ENCODE measurements around the gene CLIP4. TPM values are rescaled to one million over a fixed set of nuclear protein-coding genes. Genes with fewer than 3 reads are reported as not detected.
"Not testable (repeated sequence)": the region's sequence is repeated elsewhere in the genome, so short reads cannot be mapped to it uniquely, and the experiment has no call there.

CLIP4 gene
- total RNA-seq, 4 donors from 2014 or later: 11.9 to 37.8 (median 22.5) TPM

DNA sequence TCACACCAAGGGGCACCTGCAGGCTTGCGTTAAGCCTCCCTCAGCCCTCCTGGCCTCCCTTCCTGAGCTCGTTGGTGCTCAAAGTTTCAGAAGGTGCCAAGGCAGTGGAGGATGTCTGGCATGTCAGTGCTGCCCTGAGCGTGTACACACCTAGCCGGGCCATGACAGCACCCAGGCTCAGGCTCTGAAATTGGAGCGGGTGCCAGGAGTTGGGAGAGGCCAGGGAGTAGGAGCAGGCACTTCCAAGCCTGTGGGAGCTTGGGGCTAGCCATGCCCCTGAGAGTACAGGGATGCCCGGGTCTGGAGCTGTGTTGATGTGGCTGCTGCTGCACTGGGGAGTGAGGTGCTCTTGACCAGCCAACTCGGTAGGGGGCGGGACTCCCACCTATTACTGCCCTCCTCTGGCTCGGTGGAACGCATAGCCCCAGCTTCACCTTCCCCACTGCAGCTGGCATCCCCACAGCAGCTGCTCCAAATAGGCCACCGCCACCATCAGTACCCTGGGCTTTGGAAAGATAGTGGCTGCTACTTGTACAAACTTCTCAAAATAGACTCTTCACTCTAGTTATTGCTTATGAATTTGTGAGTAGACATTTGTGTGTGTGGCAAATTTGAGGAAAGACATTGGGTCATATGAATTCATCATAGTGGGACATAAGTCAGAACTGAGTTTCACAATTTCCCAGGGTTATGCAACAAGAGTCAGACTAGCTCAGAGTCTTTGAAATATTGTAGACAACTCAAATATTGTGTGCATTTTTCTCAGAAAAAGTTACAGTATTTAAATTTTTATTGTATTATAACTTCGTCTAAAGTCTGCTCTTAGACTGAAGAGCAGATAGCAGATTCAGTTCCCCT lies 34.1 kb upstream of the CLIP4 start:
- no peak overlapping the region for H3K27ac ChIP-seq
- intact Hi-C loops (cut with DNase I; ENCODE audit: low total_unique reads): no loop called here
- H3K9me3 ChIP-seq: no peaks in the 10 kb centered on the region
- no peaks in the 10 kb centered on the region for H3K27me3 ChIP-seq
- TF ChIP-seq, protein P1, sequence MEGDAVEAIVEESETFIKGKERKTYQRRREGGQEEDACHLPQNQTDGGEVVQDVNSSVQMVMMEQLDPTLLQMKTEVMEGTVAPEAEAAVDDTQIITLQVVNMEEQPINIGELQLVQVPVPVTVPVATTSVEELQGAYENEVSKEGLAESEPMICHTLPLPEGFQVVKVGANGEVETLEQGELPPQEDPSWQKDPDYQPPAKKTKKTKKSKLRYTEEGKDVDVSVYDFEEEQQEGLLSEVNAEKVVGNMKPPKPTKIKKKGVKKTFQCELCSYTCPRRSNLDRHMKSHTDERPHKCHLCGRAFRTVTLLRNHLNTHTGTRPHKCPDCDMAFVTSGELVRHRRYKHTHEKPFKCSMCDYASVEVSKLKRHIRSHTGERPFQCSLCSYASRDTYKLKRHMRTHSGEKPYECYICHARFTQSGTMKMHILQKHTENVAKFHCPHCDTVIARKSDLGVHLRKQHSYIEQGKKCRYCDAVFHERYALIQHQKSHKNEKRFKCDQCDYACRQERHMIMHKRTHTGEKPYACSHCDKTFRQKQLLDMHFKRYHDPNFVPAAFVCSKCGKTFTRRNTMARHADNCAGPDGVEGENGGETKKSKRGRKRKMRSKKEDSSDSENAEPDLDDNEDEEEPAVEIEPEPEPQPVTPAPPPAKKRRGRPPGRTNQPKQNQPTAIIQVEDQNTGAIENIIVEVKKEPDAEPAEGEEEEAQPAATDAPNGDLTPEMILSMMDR (IDR thresholded peaks at IDR 0.05): no peak
- TF ChIP-seq POLR2AphosphoS5 (IDR thresholded peaks at IDR 0.05): no peak
- no peak for TF ChIP-seq POLR2A (IDR thresholded peaks at IDR 0.05)
- no peak for TF ChIP-seq EP300 (IDR thresholded peaks at IDR 0.05; ENCODE audit: low read depth)
- no peak overlapping the region for H3K4me3 ChIP-seq
- no peaks in the 10 kb centered on the region for H3K36me3 ChIP-seq
- no peak for DNase-seq
- no peaks in the 10 kb centered on the region for H3K4me1 ChIP-seq
- in situ Hi-C loops (cut with MboI; ENCODE audit: low pct_ligation_motif_present in 1 of 4, low pct_unique_long_range_greater_than_20kb in 1 of 4, low sequenced_read_pairs in 3 of 4): no loop called here
- 80 to 81% methylated on average over 2 to 12 of the region's 12 CpGs for WGBS, 2 donors (ENCODE audit: low coverage in 1 of 2)

- H3K27ac ChIP-seq: no peak overlapping the region
- no peaks in the 10 kb centered on the region for H3K9me3 ChIP-seq
- no peaks in the 10 kb centered on the region for H3K27me3 ChIP-seq
- no peak for TF ChIP-seq EP300 (IDR thresholded peaks at IDR 0.05; ENCODE audit: low read depth)
- TF ChIP-seq POLR2AphosphoS5 (IDR thresholded peaks at IDR 0.05): no peak
- TF ChIP-seq POLR2A (IDR thresholded peaks at IDR 0.05): no peak
- TF ChIP-seq, protein P1 (IDR thresholded peaks at IDR 0.05): no peak
- DNase-seq: no peak
- H3K4me3 ChIP-seq: no peak overlapping the region
- H3K36me3 ChIP-seq: no peaks in the 10 kb centered on the region
- intact Hi-C loops (cut with DNase I; ENCODE audit: low total_unique reads) (no loop called here), in situ Hi-C loops (cut with MboI; ENCODE audit: low pct_ligation_motif_present in 1 of 4, low pct_unique_long_range_greater_than_20kb in 1 of 4, low sequenced_read_pairs in 3 of 4) (no loop called here)
- 34 to 70% methylated on average over 2 to 5 of the region's 5 CpGs for WGBS, 2 donors (ENCODE audit: low coverage in 1 of 2)
- H3K4me1 ChIP-seq: no peaks in the 10 kb centered on the region
Measured at GRCh38 chr2:29082804-29083495, 32.3 kb upstream of the CLIP4 start.

DNA sequence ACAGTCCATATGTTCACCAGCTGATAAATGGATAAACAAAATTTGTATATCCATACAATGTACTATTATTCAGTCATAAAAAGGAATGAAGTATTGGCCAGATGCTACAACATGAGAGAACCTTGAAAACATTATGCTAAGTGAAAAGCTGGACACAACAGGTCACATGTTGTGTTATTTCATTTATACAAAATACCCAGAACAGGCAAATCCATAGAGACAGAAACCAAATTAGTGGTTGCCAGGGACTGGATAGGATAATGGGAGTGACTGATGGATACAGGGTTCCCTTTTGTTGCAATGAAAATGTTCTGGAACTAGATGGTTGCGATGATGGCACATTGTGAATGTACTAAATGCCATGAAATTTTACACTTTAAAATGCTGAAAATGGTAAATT lies 30.7 kb upstream of the CLIP4 start:
- 91 to 100% methylated on average over 1 of the region's 1 CpG for WGBS, 2 donors (ENCODE audit: low coverage in 1 of 2)
- no peak overlapping the region for H3K4me3 ChIP-seq
- H3K36me3 ChIP-seq: no peaks in the 10 kb centered on the region
- in situ Hi-C loops (cut with MboI; ENCODE audit: low pct_ligation_motif_present in 1 of 4, low pct_unique_long_range_greater_than_20kb in 1 of 4, low sequenced_read_pairs in 3 of 4): no loop called here
- no peak for DNase-seq
- no peaks in the 10 kb centered on the region for H3K9me3 ChIP-seq
- H3K4me1 ChIP-seq: no peaks in the 10 kb centered on the region
- no peak overlapping the region for H3K27ac ChIP-seq
- no peaks in the 10 kb centered on the region for H3K27me3 ChIP-seq
- TF ChIP-seq EP300 (IDR thresholded peaks at IDR 0.05; ENCODE audit: low read depth) (no peak), POLR2A (IDR thresholded peaks at IDR 0.05) (no peak), POLR2AphosphoS5 (IDR thresholded peaks at IDR 0.05) (no peak)
- TF ChIP-seq, protein P1 (IDR thresholded peaks at IDR 0.05): no peak
- intact Hi-C loops (cut with DNase I; ENCODE audit: low total_unique reads): no loop called here

DNA sequence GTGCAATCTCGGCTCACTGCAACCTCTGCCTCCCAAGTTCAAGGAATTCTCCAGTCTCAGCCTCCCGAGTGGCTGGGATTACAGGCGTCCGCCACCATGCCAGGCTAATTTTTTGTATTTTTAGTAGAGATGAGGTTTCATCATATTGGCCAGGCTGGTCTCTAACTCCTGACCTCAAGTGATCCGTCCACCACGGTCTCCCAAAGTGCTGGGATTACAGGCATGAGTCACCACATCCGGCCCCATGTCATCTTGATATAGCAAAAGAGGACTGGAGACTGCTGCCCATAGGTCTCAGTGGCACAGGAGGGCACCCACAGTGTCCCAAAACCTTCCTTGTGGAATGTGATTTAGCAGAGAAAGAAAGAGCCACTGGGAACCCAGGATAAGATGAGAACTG lies 24.9 kb upstream of the CLIP4 start:
- DNase-seq; H3K4me3 ChIP-seq; in situ Hi-C loops (cut with MboI; ENCODE audit: low pct_ligation_motif_present in 1 of 4, low pct_unique_long_range_greater_than_20kb in 1 of 4, low sequenced_read_pairs in 3 of 4); H3K27ac ChIP-seq; H3K4me1 ChIP-seq; intact Hi-C loops (cut with DNase I; ENCODE audit: low total_unique reads); H3K9me3 ChIP-seq; H3K36me3 ChIP-seq; H3K27me3 ChIP-seq: not testable (repeated sequence)
- WGBS, 2 donors (ENCODE audit: low coverage in 1 of 2): 82% methylated on average over 7 of the region's 7 CpGs; no CpG with 5 or more reads in 1 of the 2 donors

Data from transverse colon (tissue), 4 donors.